HG03139 (cell line): ENCODE data around the gene KHDC4.

Experiments used
- ATAC-seq: cut with Tn5 transposase; IDR thresholded peaks from one replicate; pipeline ENCODE4 v1.9.1; 2021; ENCODE audit not compliant: unreplicated experiment

Gene KHDC4

GRCh38 chr1:155970531-155971167, 36.4 kb upstream of the KHDC4 start:
- peak; percentile 51 for ATAC-seq

- ATAC-seq, result no peak
Measured at GRCh38 chr1:155969377-155969791, 35.2 kb upstream of the KHDC4 start.

- no peak for ATAC-seq
Measured at GRCh38 chr1:155968670-155969069, 34.5 kb upstream of the KHDC4 start.

- ATAC-seq, result no peak
Measured at GRCh38 chr1:155968051-155968400, 33.8 kb upstream of the KHDC4 start.

GRCh38 chr1:155967341-155968050, 33.3 kb upstream of the KHDC4 start:
- no peak for ATAC-seq

- no peak for ATAC-seq
Measured at GRCh38 chr1:155966750-155967149, 32.5 kb upstream of the KHDC4 start.

- no peak for ATAC-seq
Measured at GRCh38 chr1:155966135-155966534, 31.9 kb upstream of the KHDC4 start.

- no peak for ATAC-seq
Measured at GRCh38 chr1:155964193-155964592, 30.0 kb upstream of the KHDC4 start.

- ATAC-seq, result no peak
Measured at GRCh38 chr1:155962599-155963211, 28.5 kb upstream of the KHDC4 start.

GRCh38 chr1:155961937-155962336, 27.7 kb upstream of the KHDC4 start:
- no peak for ATAC-seq

- ATAC-seq, result no peak
Measured at GRCh38 chr1:155960081-155960745, 26.0 kb upstream of the KHDC4 start.

GRCh38 chr1:155957411-155957915, 23.2 kb upstream of the KHDC4 start:
- no peak for ATAC-seq

GRCh38 chr1:155954645-155955044, 20.4 kb upstream of the KHDC4 start:
- no peak for ATAC-seq

- ATAC-seq, result no peak
Measured at GRCh38 chr1:155952505-155952890, 18.3 kb upstream of the KHDC4 start.

GRCh38 chr1:155951753-155952504, 17.7 kb upstream of the KHDC4 start:
- no peak for ATAC-seq

GRCh38 chr1:155950829-155951228, 16.6 kb upstream of the KHDC4 start:
- no peak for ATAC-seq

GRCh38 chr1:155947741-155948140, 13.5 kb upstream of the KHDC4 start:
- ATAC-seq, result no peak

- ATAC-seq, result no peak
Measured at GRCh38 chr1:155947292-155947691, 13.1 kb upstream of the KHDC4 start.

- no peak for ATAC-seq
Measured at GRCh38 chr1:155946633-155947219, 12.5 kb upstream of the KHDC4 start.

- ATAC-seq, result no peak
Measured at GRCh38 chr1:155944444-155944799, 10.2 kb upstream of the KHDC4 start.
